HG03469 (cell line): ENCODE results near the gene SUN3.
"Not testable (repeated sequence)": the region's sequence is repeated elsewhere in the genome, so short reads cannot be mapped to it uniquely, and the experiment has no call there.

Experiments
- ATAC-seq: cut with Tn5 transposase; IDR thresholded peaks from one replicate; pipeline ENCODE4 v1.9.1; 2021; ENCODE audit warnings: mild to moderate bottlenecking, moderate library complexity, moderate number of reproducible peaks; ENCODE audit not compliant: unreplicated experiment

SUN3 gene

GRCh38 chr7:48033922-48034321, 5.0 kb upstream of the SUN3 start:
- ATAC-seq = no peak

- ATAC-seq = no peak
Measured at GRCh38 chr7:48031111-48031510, 2.2 kb upstream of the SUN3 start.

GRCh38 chr7:48025624-48026023, 3.3 kb downstream of the SUN3 start:
- no peak for ATAC-seq

GRCh38 chr7:48017674-48018073, 11.2 kb downstream of the SUN3 start:
- no peak for ATAC-seq

GRCh38 chr7:48016641-48017040, 12.3 kb downstream of the SUN3 start:
- no peak for ATAC-seq

GRCh38 chr7:48011951-48012350, 17.0 kb downstream of the SUN3 start:
- no peak for ATAC-seq

GRCh38 chr7:48011323-48011722, 17.6 kb downstream of the SUN3 start:
- ATAC-seq = no peak

- ATAC-seq = no peak
Measured at GRCh38 chr7:48009954-48010353, 19.0 kb downstream of the SUN3 start.

GRCh38 chr7:48009257-48009656, 19.6 kb downstream of the SUN3 start:
- ATAC-seq = no peak

- ATAC-seq = no peak
Measured at GRCh38 chr7:48006866-48007265, 22.0 kb downstream of the SUN3 start.

- no peak for ATAC-seq
Measured at GRCh38 chr7:48004638-48005037, 24.3 kb downstream of the SUN3 start.

- no peak for ATAC-seq
Measured at GRCh38 chr7:48004032-48004431, 24.9 kb downstream of the SUN3 start.

GRCh38 chr7:48000164-48000563, 28.7 kb downstream of the SUN3 start:
- not testable (repeated sequence) for ATAC-seq

- ATAC-seq = no peak
Measured at GRCh38 chr7:47999413-47999812, 29.5 kb downstream of the SUN3 start.

GRCh38 chr7:47992446-47992845, 36.5 kb downstream of the SUN3 start:
- ATAC-seq = no peak

GRCh38 chr7:47991741-47992311, 37.1 kb downstream of the SUN3 start:
- peak; percentile 92 for ATAC-seq

GRCh38 chr7:47991270-47991669, 37.6 kb downstream of the SUN3 start:
- no peak for ATAC-seq

- ATAC-seq = no peak
Measured at GRCh38 chr7:47990592-47990991, 38.3 kb downstream of the SUN3 start.

- ATAC-seq = not testable (repeated sequence)
Measured at GRCh38 chr7:47989607-47990400, 39.1 kb downstream of the SUN3 start.

- ATAC-seq = peak; percentile 34
Measured at GRCh38 chr7:47988496-47989386, 40.2 kb downstream of the SUN3 start.

- ATAC-seq = no peak
Measured at GRCh38 chr7:47982610-47983009, 46.3 kb downstream of the SUN3 start.

GRCh38 chr7:47980648-47981047, 48.3 kb downstream of the SUN3 start:
- not testable (repeated sequence) for ATAC-seq
